SKM-1 (cell line): ENCODE data around the gene GHRL.
"Not testable (repeated sequence)": the region's sequence is repeated elsewhere in the genome, so short reads cannot be mapped to it uniquely, and the experiment has no call there.

Experiments used
- DNase-seq: peaks from one replicate; lab custom pipeline; 2025; ENCODE audit not compliant: unreplicated experiment; lab: John Stamatoyannopoulos, UW

GHRL gene

GRCh38 chr3:10278501-10278900 is 14.2 kb downstream of the GHRL start:
- no peak for DNase-seq

DNA sequence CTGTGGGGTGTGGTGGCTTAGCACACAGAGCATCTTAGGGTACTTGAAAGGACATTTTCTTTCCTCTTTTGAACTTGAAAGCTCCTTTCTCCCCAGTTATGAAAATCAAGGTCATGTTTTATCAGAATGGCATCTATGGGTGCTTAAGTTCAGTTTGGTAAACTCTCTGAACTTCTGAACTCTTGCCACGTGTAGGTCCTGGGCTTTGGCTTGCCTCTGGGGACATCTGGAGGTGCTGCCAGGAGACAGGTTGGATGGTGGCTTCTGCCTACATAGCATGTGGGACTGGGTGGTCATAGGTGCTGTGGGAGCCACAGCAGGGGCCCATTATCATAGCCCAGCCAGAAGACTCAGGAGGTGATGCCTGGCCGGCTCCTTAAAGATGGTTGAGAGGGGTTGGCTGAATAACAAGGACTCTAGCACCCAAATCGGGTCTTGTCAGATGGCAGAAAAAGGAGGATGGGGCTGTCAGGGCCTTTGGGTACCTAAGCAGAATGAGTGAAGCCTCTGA is 15.6 kb downstream of the GHRL start:
- no peak for DNase-seq

- DNase-seq: no peak
Measured at GRCh38 chr3:10274601-10275000, 18.1 kb downstream of the GHRL start.

GRCh38 chr3:10273702-10274305 is 18.9 kb downstream of the GHRL start:
- DNase-seq: no peak

- DNase-seq: no peak
Measured at GRCh38 chr3:10272977-10273376, 19.8 kb downstream of the GHRL start.

DNA sequence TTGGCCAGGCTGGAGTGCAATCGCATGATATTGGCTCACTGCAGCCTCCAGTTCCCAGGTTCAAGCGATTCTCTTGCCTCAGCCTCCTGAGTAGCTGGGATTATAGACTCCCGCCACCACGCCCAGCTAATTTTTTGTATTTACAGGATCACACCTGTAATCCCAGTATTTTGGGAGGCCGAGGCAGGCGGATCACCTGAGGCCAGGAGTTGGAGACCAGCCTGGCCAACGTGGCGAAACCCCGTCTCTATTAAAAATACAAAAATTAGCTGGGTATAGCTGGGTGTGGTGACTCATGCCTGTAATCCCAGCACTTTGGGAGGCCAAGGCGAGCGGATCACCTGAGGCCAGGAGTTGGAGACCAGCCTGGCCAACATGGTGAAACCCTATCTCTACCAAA is 20.3 kb downstream of the GHRL start:
- not testable (repeated sequence) for DNase-seq

- DNase-seq: no peak
Measured at GRCh38 chr3:10269443-10269842, 23.3 kb downstream of the GHRL start.

GRCh38 chr3:10268930-10269329 is 23.8 kb downstream of the GHRL start:
- no peak for DNase-seq

GRCh38 chr3:10268116-10268515 is 24.6 kb downstream of the GHRL start:
- no peak for DNase-seq

GRCh38 chr3:10266936-10267335 is 25.8 kb downstream of the GHRL start:
- DNase-seq: not testable (repeated sequence)

DNA sequence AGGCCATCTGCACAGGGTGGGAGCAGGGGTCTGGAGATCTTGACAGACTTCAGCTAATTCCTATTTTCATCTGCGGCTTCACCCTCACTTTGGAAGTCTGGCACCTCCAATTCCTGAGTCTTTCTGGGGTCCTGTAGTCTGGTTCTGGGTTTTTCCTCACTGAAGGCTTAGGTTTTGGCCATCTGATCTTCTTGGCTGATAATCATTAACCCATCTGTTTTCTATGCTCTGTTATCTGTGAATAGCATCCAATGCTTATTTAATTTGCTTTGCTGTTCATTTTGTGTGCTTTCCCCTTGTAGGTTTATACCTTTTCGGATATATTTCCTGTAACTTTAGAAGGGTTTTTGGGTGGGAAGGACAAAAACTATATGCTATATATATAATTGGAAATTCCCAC is 26.9 kb downstream of the GHRL start:
- no peak for DNase-seq

DNA sequence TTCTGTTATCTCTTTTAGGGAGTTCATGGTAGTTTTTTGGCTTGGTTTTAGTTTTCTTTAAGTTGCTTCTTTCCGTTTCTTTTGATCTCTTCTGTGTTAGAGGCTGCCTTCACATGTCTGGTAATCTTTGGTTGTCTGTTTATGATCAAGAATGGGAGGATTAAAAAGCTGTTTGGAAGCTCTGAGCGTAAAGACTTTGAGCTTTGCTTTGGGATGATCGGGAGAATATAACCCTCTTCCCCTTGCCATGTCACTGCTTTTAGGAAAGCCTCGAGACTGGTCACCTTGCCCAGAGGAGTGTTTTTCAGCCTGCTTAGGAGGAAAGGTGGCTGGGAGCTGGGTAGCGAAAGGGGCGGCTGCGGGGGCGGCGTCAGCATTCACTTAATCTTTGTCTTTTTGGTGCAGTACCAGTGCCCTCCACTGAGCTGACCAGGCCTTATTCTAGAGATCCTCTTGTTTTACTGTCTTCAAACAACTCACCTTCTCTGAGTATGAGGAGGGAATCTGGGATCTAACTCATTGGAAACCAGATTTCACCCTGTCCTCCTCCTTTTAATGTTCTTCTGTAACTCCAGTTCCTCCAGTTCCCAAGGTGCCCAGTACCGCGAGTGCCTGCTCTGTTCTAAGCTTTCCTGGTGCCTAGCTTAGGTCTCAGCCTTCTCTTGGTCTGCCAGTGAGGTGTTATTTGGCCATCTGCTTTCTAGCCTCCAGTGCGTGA is 28.9 kb downstream of the GHRL start:
- DNase-seq: no peak

DNA sequence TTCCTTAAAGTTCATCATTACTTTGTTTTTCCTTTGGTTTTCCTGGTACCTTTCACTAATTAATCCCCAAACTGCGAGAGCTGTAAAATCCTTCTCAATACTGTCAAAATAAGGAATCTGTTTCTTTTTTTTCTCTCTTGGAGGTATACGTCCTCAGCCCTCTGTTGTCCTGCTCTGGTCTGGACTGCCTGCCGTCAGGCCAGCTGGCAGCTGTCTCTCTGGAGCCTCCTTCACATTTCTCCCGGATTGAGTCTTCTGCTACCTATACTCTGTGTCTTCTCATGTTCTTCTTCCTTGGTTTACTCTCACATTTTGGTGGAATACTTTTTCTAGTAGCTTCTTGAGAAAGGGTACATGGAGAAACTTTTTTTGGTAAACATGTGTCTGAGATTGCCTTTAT is 30.7 kb downstream of the GHRL start:
- DNase-seq: no peak

- DNase-seq: no peak
Measured at GRCh38 chr3:10260211-10260701, 32.5 kb downstream of the GHRL start.

GRCh38 chr3:10259798-10260197 is 32.9 kb downstream of the GHRL start:
- no peak for DNase-seq

- DNase-seq: no peak
Measured at GRCh38 chr3:10259036-10259435, 33.7 kb downstream of the GHRL start.

GRCh38 chr3:10255835-10256234 is 36.9 kb downstream of the GHRL start:
- DNase-seq: no peak

DNA sequence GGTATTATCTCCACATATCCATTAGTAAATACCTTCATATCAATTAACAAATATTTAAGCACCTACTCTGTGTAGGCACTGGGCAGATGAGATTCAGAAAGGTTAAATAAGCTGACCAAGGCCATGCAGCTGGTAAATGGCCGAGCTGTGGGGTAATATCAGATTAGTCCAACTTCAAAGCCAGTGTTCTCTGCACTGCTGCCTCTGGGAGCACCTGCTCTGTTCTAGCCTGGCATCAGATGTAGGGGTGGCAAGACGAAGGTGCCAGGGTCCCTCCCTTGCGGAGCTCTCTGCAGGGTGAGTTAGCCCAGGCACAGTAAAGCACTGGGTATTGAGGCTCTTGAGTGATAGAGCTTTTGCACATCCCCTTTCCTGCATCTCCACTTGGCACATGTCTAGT is 39.0 kb downstream of the GHRL start:
- no peak for DNase-seq

DNA sequence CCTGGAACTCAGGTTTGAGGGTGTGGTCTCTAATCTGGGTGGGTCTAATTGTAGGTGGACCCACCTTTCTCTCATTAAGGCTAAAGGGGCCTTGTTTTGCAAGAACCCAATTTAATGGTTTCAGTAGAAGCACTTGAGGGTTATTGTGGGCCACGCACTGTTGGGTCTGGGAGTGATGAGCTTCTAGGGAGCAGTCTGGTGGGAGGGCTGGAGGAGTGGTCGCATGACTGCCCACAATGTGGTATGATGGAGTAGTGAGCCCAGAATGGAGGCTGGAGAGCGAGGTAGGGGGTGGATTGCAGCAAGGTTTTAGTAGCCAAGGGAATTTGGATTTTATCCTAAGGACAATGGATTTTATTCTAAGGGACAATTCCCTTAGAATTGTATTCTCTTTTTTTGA is 41.7 kb downstream of the GHRL start:
- no peak for DNase-seq

- no peak for DNase-seq
Measured at GRCh38 chr3:10249833-10250232, 42.9 kb downstream of the GHRL start.

- no peak for DNase-seq
Measured at GRCh38 chr3:10248984-10249748, 43.6 kb downstream of the GHRL start.
